ENCODE measurements around the gene BRD8.

Gene BRD8

DNA sequence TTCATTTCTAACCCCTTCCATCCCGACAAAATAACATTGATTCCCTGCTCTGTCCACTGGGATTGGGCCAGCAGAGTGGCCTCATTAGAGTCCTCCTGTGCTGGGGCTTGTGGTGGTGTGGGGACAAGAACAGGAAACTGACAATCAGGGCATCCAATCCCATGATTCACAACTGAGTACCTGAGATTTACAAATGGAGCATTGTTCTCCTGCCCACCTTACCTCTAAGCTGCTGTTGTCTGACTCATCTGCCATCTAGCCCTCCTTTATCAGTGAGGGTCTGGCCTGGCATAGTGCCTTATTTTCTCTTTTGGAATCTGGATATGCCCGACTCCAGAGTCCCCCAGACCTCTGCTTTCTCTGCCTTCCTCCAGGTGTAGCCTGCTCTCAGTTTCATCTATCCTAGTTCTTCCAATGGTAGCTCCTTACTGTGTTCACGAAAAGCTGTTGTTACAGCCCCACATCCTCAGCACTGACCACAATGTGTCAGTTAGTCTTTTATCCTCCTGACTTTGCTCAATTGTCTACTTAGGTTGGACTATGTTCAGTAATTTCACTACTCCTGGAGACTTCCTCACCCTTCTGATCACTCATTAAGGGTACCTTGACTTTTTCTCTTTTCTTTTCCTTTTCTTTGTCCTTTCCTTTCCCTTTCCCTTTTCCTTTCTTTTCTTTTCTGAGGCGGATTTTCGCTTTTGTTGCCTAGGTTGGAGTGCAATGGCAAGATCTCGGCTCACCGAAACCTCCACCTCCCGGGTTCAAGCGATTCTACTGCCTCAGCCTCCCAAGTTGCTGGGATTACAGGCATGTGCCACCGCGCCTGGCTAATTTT, 81.2 kb downstream of the BRD8 start:
- DNase-seq, result no peak

DNA sequence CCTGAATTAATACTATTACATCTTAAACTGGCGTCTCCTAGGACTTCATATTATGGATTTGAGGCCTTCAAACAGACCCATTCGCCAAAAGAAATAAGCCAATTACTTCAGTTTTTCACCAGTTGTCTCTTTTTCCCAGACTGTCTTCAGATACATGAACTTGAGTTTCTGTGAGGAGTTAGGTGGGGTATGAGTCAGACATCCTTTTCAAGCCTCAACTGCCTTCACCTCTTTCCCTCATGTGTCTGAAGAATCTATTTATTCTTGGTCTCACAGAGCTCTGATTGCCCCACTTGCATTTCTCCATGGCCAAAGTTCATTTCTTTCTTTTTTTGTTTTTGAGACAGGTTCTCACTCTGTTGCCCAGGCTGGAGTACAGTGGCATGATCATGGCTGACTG, 82.1 kb downstream of the BRD8 start:
- DNase-seq, result no peak

DNA sequence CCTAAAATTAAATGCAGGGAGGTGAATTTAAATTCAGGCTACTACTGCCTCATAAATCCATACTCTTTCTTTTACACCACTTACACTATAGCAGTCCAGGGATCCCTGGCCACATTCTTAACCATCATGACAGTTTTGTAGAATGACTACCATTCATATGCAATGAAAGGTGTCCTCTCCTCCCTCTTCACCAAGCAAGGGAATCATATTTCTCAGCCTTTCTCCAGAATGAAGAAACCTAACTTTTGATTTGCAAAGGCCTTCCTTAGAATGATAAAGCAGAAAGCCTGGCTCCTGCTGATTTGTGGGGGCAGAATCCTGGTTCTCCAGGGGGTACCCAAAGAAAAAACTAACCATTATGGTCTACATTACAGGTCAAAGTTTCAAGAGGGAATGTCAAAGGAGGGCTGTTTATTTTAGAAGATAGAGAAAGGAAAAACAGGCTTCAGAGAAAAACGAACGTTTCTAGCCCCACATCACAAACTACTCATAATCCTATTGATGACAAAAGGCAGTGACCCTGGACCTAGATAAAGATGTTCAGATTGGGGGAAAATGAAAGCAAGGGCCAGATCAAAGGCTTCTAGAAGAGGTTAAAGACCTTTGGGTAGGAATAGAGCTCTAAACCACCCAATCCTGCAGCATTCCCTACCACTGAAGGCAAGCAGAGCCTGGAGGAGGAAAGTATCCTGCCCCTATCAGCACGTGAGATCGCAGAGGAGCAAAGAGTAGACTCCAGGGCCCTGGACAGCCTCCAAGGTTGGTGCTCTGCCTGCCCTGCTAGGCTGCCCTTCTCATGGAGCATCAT, 83.1 kb downstream of the BRD8 start:
- DNase-seq, result no peak

DNA sequence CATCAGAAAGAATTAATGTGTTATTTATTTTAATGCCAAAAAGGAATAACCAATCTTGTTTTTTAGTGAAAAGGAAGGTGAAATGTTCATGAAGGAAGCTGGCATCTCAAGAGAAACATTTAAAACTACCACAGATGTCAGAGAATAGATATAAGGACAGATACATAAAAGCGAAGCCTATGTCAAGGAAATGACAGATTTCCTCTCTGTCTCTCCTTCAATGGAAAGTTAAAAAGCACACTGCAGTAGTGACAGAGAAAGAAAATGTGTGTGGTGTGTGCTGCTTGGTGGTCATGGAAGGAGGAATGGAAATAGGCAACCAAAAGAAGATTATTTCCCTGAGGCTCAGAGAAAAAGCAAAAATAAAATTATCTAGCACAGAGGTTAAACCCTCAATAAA, 85.4 kb downstream of the BRD8 start:
- no peak for DNase-seq

DNA sequence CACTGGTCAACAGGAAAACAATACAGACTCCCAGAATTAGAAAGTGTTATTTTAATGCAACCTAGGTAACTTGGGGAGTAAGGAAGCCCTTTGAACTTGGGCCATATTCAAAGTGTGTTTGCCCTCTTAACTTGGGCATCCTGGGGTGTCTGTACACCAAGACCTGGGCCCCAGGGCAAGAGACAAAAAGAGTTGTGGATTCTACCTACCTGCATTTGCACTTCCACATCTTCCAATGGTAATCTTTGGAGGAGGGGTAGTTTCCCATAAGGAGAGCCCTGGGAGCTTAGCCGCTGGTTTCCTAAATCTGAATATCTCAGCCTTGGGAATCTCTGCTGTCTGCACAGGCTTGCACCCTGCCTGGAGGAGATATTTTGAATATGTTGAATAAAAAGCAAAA, 86.1 kb downstream of the BRD8 start:
- DNase-seq, result no peak

DNA sequence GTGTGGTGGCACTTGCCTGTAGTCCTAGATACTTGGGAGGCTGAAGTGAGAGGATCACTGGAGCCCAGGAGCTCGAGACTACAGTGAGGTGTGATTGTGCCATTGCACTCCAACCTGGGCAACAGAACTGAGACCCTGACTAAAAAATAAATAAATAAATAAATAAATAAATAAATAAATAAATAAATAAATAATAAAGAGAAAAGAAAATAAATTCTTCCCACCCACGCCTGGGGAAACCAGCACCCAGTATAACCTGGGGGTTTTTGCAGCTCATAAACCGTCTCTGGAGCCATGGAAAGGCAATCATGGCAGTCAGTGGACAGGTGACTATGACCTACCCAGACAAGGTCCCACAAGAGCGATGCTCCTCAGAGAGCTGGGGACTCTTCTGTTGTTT, 86.7 kb downstream of the BRD8 start:
- no peak for DNase-seq
